Measurements from ENCODE around the gene SRGAP3. TPM values are rescaled to one million over a fixed set of nuclear protein-coding genes. Genes with fewer than 3 reads are reported as not detected.

Gene SRGAP3
- total RNA-seq, 1 experiment from 2014 or later = 17.9 TPM

DNA sequence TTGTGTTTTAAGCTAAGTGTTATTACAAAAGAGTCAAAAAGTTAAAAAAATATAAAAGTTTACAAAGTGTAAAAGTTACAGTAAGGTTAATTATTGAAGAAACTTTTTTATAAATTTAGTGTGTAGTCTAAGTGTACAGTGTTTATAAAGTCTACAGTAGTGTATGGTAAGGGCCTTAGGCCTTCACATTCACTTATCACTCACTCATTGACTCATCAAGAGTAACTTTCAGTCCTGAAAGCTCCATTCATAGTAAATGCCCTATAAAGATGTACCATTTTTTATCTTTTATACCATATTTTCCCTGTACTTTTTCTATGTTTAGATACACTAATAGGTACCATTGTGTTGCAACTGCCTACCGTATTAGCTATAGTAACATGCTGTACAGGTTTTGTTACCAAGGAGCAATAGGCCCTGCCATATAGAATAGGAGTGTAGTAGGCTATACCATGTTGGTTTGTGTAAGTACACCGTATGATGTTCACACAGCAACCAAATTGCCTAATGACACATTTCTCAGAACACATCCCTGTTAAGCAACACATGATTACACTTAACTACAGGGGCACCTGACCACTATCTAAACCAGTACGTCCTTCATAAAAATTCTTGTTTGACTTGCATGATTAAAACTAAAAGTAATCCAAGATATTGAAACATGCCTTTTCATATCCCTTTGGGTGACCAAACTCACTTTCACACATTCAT, 303.4 kb downstream of the SRGAP3 start:
- TF ChIP-seq SP1 (CRISPR knock-in tag; conservative IDR thresholded peaks at IDR 0.05) = no peak
- no peak for TF ChIP-seq GABPB1 (CRISPR knock-in tag; IDR thresholded peaks at IDR 0.05)
- TF ChIP-seq, protein P1, sequence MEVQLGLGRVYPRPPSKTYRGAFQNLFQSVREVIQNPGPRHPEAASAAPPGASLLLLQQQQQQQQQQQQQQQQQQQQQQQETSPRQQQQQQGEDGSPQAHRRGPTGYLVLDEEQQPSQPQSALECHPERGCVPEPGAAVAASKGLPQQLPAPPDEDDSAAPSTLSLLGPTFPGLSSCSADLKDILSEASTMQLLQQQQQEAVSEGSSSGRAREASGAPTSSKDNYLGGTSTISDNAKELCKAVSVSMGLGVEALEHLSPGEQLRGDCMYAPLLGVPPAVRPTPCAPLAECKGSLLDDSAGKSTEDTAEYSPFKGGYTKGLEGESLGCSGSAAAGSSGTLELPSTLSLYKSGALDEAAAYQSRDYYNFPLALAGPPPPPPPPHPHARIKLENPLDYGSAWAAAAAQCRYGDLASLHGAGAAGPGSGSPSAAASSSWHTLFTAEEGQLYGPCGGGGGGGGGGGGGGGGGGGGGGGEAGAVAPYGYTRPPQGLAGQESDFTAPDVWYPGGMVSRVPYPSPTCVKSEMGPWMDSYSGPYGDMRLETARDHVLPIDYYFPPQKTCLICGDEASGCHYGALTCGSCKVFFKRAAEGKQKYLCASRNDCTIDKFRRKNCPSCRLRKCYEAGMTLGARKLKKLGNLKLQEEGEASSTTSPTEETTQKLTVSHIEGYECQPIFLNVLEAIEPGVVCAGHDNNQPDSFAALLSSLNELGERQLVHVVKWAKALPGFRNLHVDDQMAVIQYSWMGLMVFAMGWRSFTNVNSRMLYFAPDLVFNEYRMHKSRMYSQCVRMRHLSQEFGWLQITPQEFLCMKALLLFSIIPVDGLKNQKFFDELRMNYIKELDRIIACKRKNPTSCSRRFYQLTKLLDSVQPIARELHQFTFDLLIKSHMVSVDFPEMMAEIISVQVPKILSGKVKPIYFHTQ (CRISPR knock-in tag; IDR thresholded peaks at IDR 0.05) = no peak
- TF ChIP-seq ELF4 (CRISPR knock-in tag; IDR thresholded peaks at IDR 0.05; ENCODE audit: low read depth) = no peak
- TF ChIP-seq ZNF138 (CRISPR knock-in tag; conservative IDR thresholded peaks at IDR 0.05) = no peak
- Mint-ChIP-seq H3K4me1 (no peaks in the 10 kb centered on the region), H3K36me3 (peaks cover 50% of the 10 kb centered on the region), H3K4me3 (no peak overlapping the region), H3K27ac (no peak overlapping the region), H3K27me3 (ENCODE audit: low read depth) (no peaks in the 10 kb centered on the region), H3K9me3 (peaks cover 19% of the 10 kb centered on the region)
- ChIA-PET CTCF (no interaction called here), POLR2A (no interaction called here)
- ATAC-seq = no peak
- no peak for DNase-seq (ENCODE audit: low spot score)

DNA sequence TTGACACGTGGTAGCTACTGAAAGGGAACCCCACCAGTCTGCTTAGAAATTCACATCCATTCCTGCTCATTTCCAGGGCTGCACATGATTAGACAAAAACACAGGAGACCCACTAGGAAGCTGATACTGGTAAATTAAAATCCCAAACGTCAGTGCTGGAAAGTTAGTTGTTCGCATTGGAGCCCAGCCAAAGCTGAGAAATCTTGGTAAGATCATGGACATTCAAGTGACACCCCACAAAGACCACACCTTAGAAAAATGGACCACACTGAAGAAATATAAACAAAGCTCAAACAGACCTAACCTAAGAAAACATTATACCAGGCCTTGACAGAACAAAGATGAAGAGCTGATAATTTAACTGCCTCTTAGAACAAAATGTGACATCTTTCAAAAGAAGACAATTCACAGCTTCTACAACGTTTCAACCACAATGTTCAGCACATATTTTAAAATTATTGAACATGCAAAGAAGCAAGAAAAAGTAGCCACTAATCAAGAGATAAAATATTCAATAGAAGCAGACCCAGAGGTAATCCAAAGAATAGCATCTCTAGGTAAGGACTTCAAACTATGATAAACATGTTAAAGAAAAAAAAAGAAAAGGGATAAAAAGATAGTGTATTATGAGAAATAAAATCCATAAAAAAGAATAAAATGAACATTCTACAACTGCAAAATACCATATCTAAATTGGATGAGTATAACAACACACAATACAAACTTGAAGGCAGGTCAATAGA, 306.5 kb downstream of the SRGAP3 start:
- TF ChIP-seq, protein P2, sequence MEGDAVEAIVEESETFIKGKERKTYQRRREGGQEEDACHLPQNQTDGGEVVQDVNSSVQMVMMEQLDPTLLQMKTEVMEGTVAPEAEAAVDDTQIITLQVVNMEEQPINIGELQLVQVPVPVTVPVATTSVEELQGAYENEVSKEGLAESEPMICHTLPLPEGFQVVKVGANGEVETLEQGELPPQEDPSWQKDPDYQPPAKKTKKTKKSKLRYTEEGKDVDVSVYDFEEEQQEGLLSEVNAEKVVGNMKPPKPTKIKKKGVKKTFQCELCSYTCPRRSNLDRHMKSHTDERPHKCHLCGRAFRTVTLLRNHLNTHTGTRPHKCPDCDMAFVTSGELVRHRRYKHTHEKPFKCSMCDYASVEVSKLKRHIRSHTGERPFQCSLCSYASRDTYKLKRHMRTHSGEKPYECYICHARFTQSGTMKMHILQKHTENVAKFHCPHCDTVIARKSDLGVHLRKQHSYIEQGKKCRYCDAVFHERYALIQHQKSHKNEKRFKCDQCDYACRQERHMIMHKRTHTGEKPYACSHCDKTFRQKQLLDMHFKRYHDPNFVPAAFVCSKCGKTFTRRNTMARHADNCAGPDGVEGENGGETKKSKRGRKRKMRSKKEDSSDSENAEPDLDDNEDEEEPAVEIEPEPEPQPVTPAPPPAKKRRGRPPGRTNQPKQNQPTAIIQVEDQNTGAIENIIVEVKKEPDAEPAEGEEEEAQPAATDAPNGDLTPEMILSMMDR (IDR thresholded peaks at IDR 0.05) = no peak
- no peak for TF ChIP-seq NR1H2 (CRISPR knock-in tag; IDR thresholded peaks at IDR 0.05)
- peaks cover 63% of the 10 kb centered on the region for H3K36me3 Mint-ChIP-seq
- ChIA-PET CTCF (no interaction called here), POLR2A (no interaction called here)
- peaks cover 19% of the 10 kb centered on the region for H3K9me3 Mint-ChIP-seq
- H3K4me1 Mint-ChIP-seq = no peaks in the 10 kb centered on the region
- ATAC-seq (no peak), DNase-seq (ENCODE audit: low spot score) (no peak)
- H3K4me3 Mint-ChIP-seq = no peak overlapping the region
- no peaks in the 10 kb centered on the region for H3K27me3 Mint-ChIP-seq (ENCODE audit: low read depth)
- H3K27ac Mint-ChIP-seq = no peak overlapping the region

DNA sequence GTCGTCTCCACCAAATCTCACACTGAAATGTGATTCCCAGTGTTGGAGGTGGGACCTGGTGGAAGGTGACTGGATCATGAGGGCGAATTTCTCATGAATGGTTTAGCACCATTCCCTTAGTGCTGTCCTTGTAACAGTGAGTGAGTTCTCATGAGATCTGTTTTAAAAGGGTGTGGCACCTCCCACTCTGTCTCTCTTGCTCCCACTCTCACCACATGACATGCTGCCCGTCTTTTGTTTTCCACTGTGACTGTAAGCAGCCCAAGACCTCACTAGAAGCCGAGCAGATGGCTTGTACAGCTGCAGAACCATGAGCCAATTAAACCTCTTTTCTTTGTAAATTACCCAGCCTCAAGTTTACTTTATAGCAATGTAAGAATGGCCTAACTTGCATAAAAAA, 307.3 kb downstream of the SRGAP3 start:
- TF ChIP-seq, protein P3, sequence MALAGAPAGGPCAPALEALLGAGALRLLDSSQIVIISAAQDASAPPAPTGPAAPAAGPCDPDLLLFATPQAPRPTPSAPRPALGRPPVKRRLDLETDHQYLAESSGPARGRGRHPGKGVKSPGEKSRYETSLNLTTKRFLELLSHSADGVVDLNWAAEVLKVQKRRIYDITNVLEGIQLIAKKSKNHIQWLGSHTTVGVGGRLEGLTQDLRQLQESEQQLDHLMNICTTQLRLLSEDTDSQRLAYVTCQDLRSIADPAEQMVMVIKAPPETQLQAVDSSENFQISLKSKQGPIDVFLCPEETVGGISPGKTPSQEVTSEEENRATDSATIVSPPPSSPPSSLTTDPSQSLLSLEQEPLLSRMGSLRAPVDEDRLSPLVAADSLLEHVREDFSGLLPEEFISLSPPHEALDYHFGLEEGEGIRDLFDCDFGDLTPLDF (CRISPR knock-in tag; IDR thresholded peaks at IDR 0.05) = no peak
- TF ChIP-seq, protein P4, sequence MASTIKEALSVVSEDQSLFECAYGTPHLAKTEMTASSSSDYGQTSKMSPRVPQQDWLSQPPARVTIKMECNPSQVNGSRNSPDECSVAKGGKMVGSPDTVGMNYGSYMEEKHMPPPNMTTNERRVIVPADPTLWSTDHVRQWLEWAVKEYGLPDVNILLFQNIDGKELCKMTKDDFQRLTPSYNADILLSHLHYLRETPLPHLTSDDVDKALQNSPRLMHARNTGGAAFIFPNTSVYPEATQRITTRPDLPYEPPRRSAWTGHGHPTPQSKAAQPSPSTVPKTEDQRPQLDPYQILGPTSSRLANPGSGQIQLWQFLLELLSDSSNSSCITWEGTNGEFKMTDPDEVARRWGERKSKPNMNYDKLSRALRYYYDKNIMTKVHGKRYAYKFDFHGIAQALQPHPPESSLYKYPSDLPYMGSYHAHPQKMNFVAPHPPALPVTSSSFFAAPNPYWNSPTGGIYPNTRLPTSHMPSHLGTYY (CRISPR knock-in tag; IDR thresholded peaks at IDR 0.05) = no peak
- TF ChIP-seq RELA (CRISPR knock-in tag; IDR thresholded peaks at IDR 0.05; ENCODE audit: borderline replicate concordance) = no peak
- Mint-ChIP-seq H3K27ac (no peak overlapping the region), H3K4me3 (no peak overlapping the region), H3K4me1 (no peaks in the 10 kb centered on the region), H3K9me3 (peaks cover 19% of the 10 kb centered on the region), H3K27me3 (ENCODE audit: low read depth) (no peaks in the 10 kb centered on the region), H3K36me3 (peaks cover 59% of the 10 kb centered on the region)
- DNase-seq (ENCODE audit: low spot score) (no peak), ATAC-seq (no peak)
- ChIA-PET CTCF (no interaction called here), POLR2A (no interaction called here)

DNA sequence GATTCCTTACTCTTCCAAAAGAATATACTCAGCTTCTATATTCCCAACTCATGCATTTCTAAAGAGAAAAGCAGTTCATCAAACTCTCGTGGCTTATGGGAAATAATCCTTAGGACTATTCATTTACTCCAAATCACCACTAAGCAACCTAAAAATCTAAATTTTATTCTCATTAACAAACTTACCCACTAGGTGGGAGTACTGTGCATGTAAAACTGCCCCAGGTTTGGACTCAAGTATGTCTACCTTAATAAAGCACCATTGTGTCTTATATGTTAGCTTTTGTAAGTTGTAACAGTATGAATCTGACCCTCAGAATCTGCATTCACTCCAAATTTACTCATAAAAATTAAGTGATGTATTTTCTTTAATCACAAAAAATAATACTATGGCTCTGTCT, 311.4 kb downstream of the SRGAP3 start:
- Mint-ChIP-seq H3K36me3 (peaks cover 37% of the 10 kb centered on the region), H3K4me1 (no peaks in the 10 kb centered on the region), H3K9me3 (peaks cover 6% of the 10 kb centered on the region), H3K27me3 (ENCODE audit: low read depth) (no peaks in the 10 kb centered on the region), H3K4me3 (no peak overlapping the region), H3K27ac (no peak overlapping the region)
- peak; percentile 30; the same call in 1 of the 2 replicates for ATAC-seq
- CTCF ChIA-PET = no interaction called here
- POLR2A ChIA-PET = no interaction called here
- DNase-seq (ENCODE audit: low spot score) = no peak
- no peak for TF ChIP-seq CREM (CRISPR knock-in tag; IDR thresholded peaks at IDR 0.05)
- TF ChIP-seq, protein P5, sequence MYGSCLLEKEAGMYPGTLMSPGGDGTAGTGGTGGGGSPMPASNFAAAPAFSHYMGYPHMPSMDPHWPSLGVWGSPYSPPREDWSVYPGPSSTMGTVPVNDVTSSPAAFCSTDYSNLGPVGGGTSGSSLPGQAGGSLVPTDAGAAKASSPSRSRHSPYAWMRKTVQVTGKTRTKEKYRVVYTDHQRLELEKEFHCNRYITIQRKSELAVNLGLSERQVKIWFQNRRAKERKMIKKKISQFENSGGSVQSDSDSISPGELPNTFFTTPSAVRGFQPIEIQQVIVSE (CRISPR knock-in tag; IDR thresholded peaks at IDR 0.05; ENCODE audit: borderline replicate concordance) = no peak
- TF ChIP-seq ZNF317 (CRISPR knock-in tag; IDR thresholded peaks at IDR 0.05; ENCODE audit: borderline replicate concordance, low read depth) = no peak
- TF ChIP-seq, protein P6, sequence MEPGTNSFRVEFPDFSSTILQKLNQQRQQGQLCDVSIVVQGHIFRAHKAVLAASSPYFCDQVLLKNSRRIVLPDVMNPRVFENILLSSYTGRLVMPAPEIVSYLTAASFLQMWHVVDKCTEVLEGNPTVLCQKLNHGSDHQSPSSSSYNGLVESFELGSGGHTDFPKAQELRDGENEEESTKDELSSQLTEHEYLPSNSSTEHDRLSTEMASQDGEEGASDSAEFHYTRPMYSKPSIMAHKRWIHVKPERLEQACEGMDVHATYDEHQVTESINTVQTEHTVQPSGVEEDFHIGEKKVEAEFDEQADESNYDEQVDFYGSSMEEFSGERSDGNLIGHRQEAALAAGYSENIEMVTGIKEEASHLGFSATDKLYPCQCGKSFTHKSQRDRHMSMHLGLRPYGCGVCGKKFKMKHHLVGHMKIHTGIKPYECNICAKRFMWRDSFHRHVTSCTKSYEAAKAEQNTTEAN (CRISPR knock-in tag; IDR thresholded peaks at IDR 0.05) = no peak
- TF ChIP-seq ZNF219 (CRISPR knock-in tag; IDR thresholded peaks at IDR 0.05; ENCODE audit: borderline replicate concordance) = no peak

All from WTC11 (cell line).